MCF 10A (cell line): Measurements from ENCODE around the gene FSTL1. TPM values are rescaled to one million over a fixed set of nuclear protein-coding genes. Genes with fewer than 3 reads are reported as not detected.
A peak's percentile ranks its signal among the peaks of the same experiment; 100 is the strongest.

Experiments
- BruUV-seq: library from RNA; stranded (reverse); fragments of 400-500 nt; replicated peaks from 2 replicates; lab custom pipeline; 2021; lab: Mats Ljungman, UMichigan
- CTCF ChIA-PET: fragments of 300-600 bp; sonication (Branson Sonifier 250); formaldehyde crosslinking; extraction: SDS; loops from one replicate; lab custom pipeline; 2021; ENCODE audit warnings: antibody characterized with exemption, inconsistent platforms; lab: Yijun Ruan, JAX
- POLR2A ChIA-PET: fragments of 300-600, 350-650 bp; sonication (Branson Sonifier 250); formaldehyde crosslinking; extraction: SDS; loops from one replicate; lab custom pipeline; 2020; ENCODE audit warnings: antibody characterized with exemption, inconsistent platforms; lab: Yijun Ruan, JAX
- DNase-seq: peaks from one replicate; pipeline ENCODE4 v3.0.0-alpha.2; 2018; ENCODE audit not compliant: unreplicated experiment
- H3K27ac Mint-ChIP-seq: one replicate; pipeline ENCODE4 v1.8.0; 2022; ENCODE audit warnings: mild to moderate bottlenecking, low read depth, mixed read lengths; ENCODE audit not compliant: unreplicated experiment
- H3K27me3 Mint-ChIP-seq: one replicate; pipeline ENCODE4 v1.8.0; 2022; ENCODE audit warnings: mixed read lengths; ENCODE audit not compliant: insufficient read depth, unreplicated experiment
- H3K36me3 Mint-ChIP-seq: one replicate; pipeline ENCODE4 v1.8.0; 2022; ENCODE audit warnings: mild to moderate bottlenecking, moderate library complexity, mixed read lengths; ENCODE audit not compliant: insufficient read depth, unreplicated experiment
- H3K4me1 Mint-ChIP-seq: one replicate; pipeline ENCODE4 v1.8.0; 2022; ENCODE audit warnings: mixed read lengths; ENCODE audit not compliant: insufficient read depth, unreplicated experiment
- H3K4me3 Mint-ChIP-seq: one replicate; pipeline ENCODE4 v1.8.0; 2022; ENCODE audit warnings: mild to moderate bottlenecking, moderate library complexity, mixed read lengths; ENCODE audit not compliant: unreplicated experiment
- H3K9me3 Mint-ChIP-seq: one replicate; pipeline ENCODE4 v1.8.0; 2022; ENCODE audit warnings: mixed read lengths; ENCODE audit not compliant: unreplicated experiment
- intact Hi-C: fragments of 100-400 bp; cut with micrococcal nuclease; formaldehyde crosslinking; loops from 2 replicates; pipeline ENCODE4 v1.14.1; 2022
- total RNA-seq: library from RNA; stranded (reverse); gene quantifications from 2 replicates; pipeline ENCODE4 v1.2.3, GENCODE V29; 2022
- TF ChIP-seq, protein P1 (sequence below): fragments of 200-600 bp; IDR thresholded peaks from one replicate; pipeline ENCODE4 v1.8.0; 2022; ENCODE audit warnings: antibody characterized with exemption, mild to moderate bottlenecking; ENCODE audit not compliant: unreplicated experiment

FSTL1 gene
- total RNA-seq, 1 experiment from 2014 or later: 56.4 TPM

DNA sequence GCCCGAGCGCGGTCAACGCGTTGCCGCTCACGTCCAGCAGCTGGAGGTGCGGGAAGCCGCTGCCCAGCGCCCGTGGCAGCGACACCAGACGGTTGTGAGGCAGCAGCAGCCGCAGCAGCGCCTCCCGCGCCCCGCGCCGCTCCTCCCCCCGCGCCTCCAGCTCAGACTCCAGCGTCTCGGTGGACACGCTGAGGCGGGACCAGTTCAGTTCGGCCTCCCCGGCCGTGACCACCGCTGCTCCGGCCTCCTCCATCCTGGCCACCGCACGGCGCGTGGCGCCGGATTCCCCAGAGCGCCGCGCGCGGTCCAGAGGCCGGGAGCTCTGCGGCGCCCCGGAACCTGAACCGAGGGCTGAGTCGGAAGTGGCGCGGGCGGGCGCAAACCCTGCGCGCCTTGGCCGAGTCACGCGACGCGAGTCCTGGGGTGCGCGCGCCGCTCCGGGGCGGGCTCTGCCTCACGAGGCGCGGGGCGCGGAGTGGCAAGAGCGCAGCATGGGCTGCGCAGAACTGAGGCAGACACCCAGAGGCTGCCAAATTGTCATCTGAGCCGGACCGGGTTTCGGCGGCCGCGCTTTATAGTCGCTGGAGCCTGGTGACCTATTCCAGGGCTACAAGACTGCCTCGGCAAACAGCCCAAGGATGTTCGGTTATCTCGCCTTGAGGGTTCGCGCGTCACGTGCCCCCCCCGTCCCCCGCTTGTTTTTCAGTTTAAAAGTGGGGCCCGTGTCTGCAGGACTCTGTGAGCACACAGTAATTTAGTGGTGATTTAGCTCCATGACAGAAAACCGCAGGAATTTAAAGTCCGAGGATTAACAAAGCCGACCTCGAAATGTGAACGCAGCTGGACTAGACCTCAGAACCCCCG lies 101.6 kb downstream of the FSTL1 start, which contains the start of gene LRRC58:
Gene LRRC58, minus strand, starts transcription at position 364 of the 864 bp plus-strand sequence. Its CDS starts 111 bp downstream, at position 253.
- TF ChIP-seq, protein P1, sequence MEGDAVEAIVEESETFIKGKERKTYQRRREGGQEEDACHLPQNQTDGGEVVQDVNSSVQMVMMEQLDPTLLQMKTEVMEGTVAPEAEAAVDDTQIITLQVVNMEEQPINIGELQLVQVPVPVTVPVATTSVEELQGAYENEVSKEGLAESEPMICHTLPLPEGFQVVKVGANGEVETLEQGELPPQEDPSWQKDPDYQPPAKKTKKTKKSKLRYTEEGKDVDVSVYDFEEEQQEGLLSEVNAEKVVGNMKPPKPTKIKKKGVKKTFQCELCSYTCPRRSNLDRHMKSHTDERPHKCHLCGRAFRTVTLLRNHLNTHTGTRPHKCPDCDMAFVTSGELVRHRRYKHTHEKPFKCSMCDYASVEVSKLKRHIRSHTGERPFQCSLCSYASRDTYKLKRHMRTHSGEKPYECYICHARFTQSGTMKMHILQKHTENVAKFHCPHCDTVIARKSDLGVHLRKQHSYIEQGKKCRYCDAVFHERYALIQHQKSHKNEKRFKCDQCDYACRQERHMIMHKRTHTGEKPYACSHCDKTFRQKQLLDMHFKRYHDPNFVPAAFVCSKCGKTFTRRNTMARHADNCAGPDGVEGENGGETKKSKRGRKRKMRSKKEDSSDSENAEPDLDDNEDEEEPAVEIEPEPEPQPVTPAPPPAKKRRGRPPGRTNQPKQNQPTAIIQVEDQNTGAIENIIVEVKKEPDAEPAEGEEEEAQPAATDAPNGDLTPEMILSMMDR: peak; percentile 8
- DNase-seq: peak; percentile 95

GRCh38 chr3:120348065-120348990 lies 102.5 kb downstream of the FSTL1 start:
- Mint-ChIP-seq H3K9me3 (no peaks in the 10 kb centered on the region), H3K27ac (peak overlapping the region; percentile 83), H3K4me3 (peak overlapping the region; percentile 77), H3K4me1 (peaks cover 34% of the 10 kb centered on the region), H3K27me3 (no peaks in the 10 kb centered on the region), H3K36me3 (peaks cover 31% of the 10 kb centered on the region)
- TF ChIP-seq, protein P1: no peak
- ChIA-PET POLR2A (interaction anchor here (0.6 to 4.3 kb wide), 30 partner anchors 8 to 1401 kb away, joined by 3 to 76 read pairs (median 4); partner anchors contain the start of genes GOLGB1, GSK3B, NDUFB4 and TIMMDC1), CTCF (interaction anchor here (0.5 to 6.1 kb wide), 16 partner anchors 9 to 826 kb away, joined by 3 to 63 read pairs (median 4); no protein-coding TSS in a partner anchor)
- peak; percentile 13 for DNase-seq
- intact Hi-C loops: loop anchor here (2.0 to 10.0 kb wide), 3 partner anchors 210 to 394 kb away; partner anchors contain the start of genes GSK3B, GTF2E1 and RABL3
- TSS peak; percentile 36 for BruUV-seq

More for the DNA sequence above, 101.6 kb downstream of the FSTL1 start, which contains the start of gene LRRC58:
- Mint-ChIP-seq H3K4me3 (peak within 1 kb of the TSS; percentile 77), H3K9me3 (no peaks in the 10 kb centered on the region), H3K4me1 (peaks cover 34% of the 10 kb centered on the region), H3K36me3 (peaks cover 25% of the 10 kb centered on the region), H3K27ac (peak within 1 kb of the TSS; percentile 83), H3K27me3 (no peaks in the 10 kb centered on the region)
- ChIA-PET POLR2A (interaction anchor here (0.6 to 4.3 kb wide), 43 partner anchors 9 to 1400 kb away, joined by 3 to 76 read pairs (median 4); partner anchors contain the start of genes GOLGB1, GSK3B, GTF2E1 and NDUFB4), CTCF (interaction anchor here (0.6 to 6.1 kb wide), 16 partner anchors 10 to 777 kb away, joined by 3 to 63 read pairs (median 4); no protein-coding TSS in a partner anchor)
- TSS peak; percentile 87 for BruUV-seq
- intact Hi-C loops: loop anchor here (1.0 to 10.0 kb wide), 5 partner anchors 68 to 394 kb away; partner anchors contain the start of genes GSK3B, GTF2E1 and RABL3

- CTCF ChIA-PET: interaction anchor here (0.8 to 1.0 kb wide), 3 partner anchors 17 to 451 kb away, joined by 3 to 4 read pairs (median 3); no protein-coding TSS in a partner anchor
- Mint-ChIP-seq H3K27ac (peak overlapping the region; percentile 12), H3K4me1 (peaks cover 25% of the 10 kb centered on the region), H3K4me3 (no peak overlapping the region), H3K27me3 (no peaks in the 10 kb centered on the region), H3K36me3 (peaks cover 35% of the 10 kb centered on the region), H3K9me3 (peaks cover 2% of the 10 kb centered on the region)
- TF ChIP-seq, protein P1: no peak
- BruUV-seq: no TSS peak
- no peak for DNase-seq
- POLR2A ChIA-PET: interaction anchor here (0.6 to 1.2 kb wide), 3 partner anchors 72 to 248 kb away, joined by 3 to 5 read pairs (median 4); no protein-coding TSS in a partner anchor
- intact Hi-C loops: loop anchor here (10.0 kb wide), 1 partner anchor 250 kb away; the partner anchor contains the start of gene GSK3B
Measured at GRCh38 chr3:120344349-120344748, 106.4 kb downstream of the FSTL1 start.

Other genes with a start within 250 kb of the FSTL1 start
- gene GPR156, start 165.8 kb downstream of the FSTL1 start, total RNA-seq: 0.72 and 1.0 TPM in 2 replicates
- 25.8 and 28.8 TPM in 2 replicates for gene LRRC58, start 101.6 kb downstream of the FSTL1 start, total RNA-seq
- gene NDUFB4, start 145.3 kb upstream of the FSTL1 start, total RNA-seq: 96.1 and 113 TPM in 2 replicates
- gene HGD, start 231.2 kb upstream of the FSTL1 start, total RNA-seq: 0.44 and 1.0 TPM in 2 replicates